GM23338 (cell line): ENCODE measurements around the gene DIDO1. TPM values are rescaled to one million over a fixed set of nuclear protein-coding genes. Genes with fewer than 3 reads are reported as not detected.

ENCODE experiments used
- ATAC-seq: fragments of 200-7000 bp; cut with Tn5 transposase; 3 replicates; pipeline ENCODE4 v1.9.1; 2020
- DNase-seq: peaks from one replicate; pipeline ENCODE4 v3.0.0-alpha.2; 2015; ENCODE audit warnings: low spot score
- H2AFZ ChIP-seq: fragments of 200-600 bp; sonication (generic); 2 replicates; pipeline ENCODE4 v1.8.0; 2016; ENCODE audit warnings: antibody characterized with exemption, mild to moderate bottlenecking, moderate library complexity
- H3F3A ChIP-seq: fragments of 200-600 bp; sonication (generic); replicated peaks from 2 replicates; pipeline ENCODE4 v1.8.0; 2017; ENCODE audit warnings: antibody characterized with exemption, mixed run types, low read depth
- H3K27ac ChIP-seq: fragments of 200-600 bp; sonication (generic); 2 replicates; pipeline ENCODE4 v1.6.1; 2016; ENCODE audit warnings: low read depth
- H3K27me3 ChIP-seq: fragments of 200-600 bp; sonication (generic); 2 replicates; pipeline ENCODE4 v1.8.0; 2016; ENCODE audit warnings: mild to moderate bottlenecking, mixed run types, moderate library complexity; ENCODE audit not compliant: insufficient read depth
- H3K36me3 ChIP-seq: fragments of 200-600 bp; sonication (generic); 2 replicates; pipeline ENCODE4 v1.8.0; 2016; ENCODE audit warnings: mild to moderate bottlenecking; ENCODE audit not compliant: insufficient read depth
- H3K4me1 ChIP-seq: fragments of 200-600 bp; sonication (generic); 2 replicates; pipeline ENCODE4 v1.8.0; 2016; ENCODE audit warnings: mild to moderate bottlenecking, moderate library complexity; ENCODE audit not compliant: insufficient read depth
- H3K4me2 ChIP-seq: fragments of 200-600 bp; sonication (generic); 2 replicates; pipeline ENCODE4 v1.7.1; 2017; ENCODE audit warnings: mixed run types
- H3K4me3 ChIP-seq: fragments of 200-600 bp; sonication (generic); 2 replicates; pipeline ENCODE4 v1.6.1; 2016; ENCODE audit warnings: mixed run types
- H3K79me2 ChIP-seq: fragments of 200-600 bp; sonication (generic); replicated peaks from 2 replicates; pipeline ENCODE4 v1.8.0; 2017; ENCODE audit warnings: mild to moderate bottlenecking; ENCODE audit not compliant: insufficient read depth
- H3K9me2 ChIP-seq: fragments of 200-600 bp; sonication (generic); 2 replicates; pipeline ENCODE4 v1.8.0; 2017; ENCODE audit not compliant: insufficient read depth
- H4K20me1 ChIP-seq: fragments of 200-600 bp; sonication (generic); replicated peaks from 2 replicates; pipeline ENCODE4 v1.8.0; 2017; ENCODE audit warnings: mild to moderate bottlenecking; ENCODE audit not compliant: insufficient read depth
- H3K27ac Mint-ChIP-seq: 2 replicates; pipeline ENCODE4 v1.8.0; 2020; ENCODE audit warnings: inconsistent platforms, mild to moderate bottlenecking, moderate library complexity, mixed read lengths
- H3K27me3 Mint-ChIP-seq: 3 replicates; pipeline ENCODE4 v1.8.0; 2022; ENCODE audit warnings: low read depth, mild to moderate bottlenecking, moderate library complexity, mixed read lengths, inconsistent platforms; ENCODE audit not compliant: insufficient read depth, poor library complexity
- H3K36me3 Mint-ChIP-seq: 3 replicates; pipeline ENCODE4 v1.8.0; 2021; ENCODE audit warnings: low read depth, mild to moderate bottlenecking, inconsistent platforms, moderate library complexity, mixed read lengths
- H3K4me1 Mint-ChIP-seq: 3 replicates; pipeline ENCODE4 v1.8.0; 2020; ENCODE audit warnings: mild to moderate bottlenecking, inconsistent platforms, mixed read lengths
- H3K4me3 Mint-ChIP-seq: 3 replicates; pipeline ENCODE4 v1.8.0; 2021; ENCODE audit warnings: moderate library complexity, mild to moderate bottlenecking, inconsistent platforms, mixed read lengths
- H3K9me3 Mint-ChIP-seq: 3 replicates; pipeline ENCODE4 v1.8.0; 2020; ENCODE audit warnings: moderate library complexity, mild to moderate bottlenecking, inconsistent platforms, mixed read lengths
- CREB1 ChIP-seq: fragments of 250-450 bp; sonication (Bioruptor Pico); IDR thresholded peaks from 2 replicates; pipeline ENCODE4 v1.5.0; 2020; ENCODE audit warnings: low read depth, mild to moderate bottlenecking, moderate library complexity
- EZH2 ChIP-seq: fragments of 200-600 bp; sonication (generic); IDR thresholded peaks from one replicate; pipeline ENCODE4 v1.8.0; 2017; ENCODE audit warnings: antibody characterized with exemption, mild to moderate bottlenecking, low read depth; ENCODE audit not compliant: unreplicated experiment
- NANOG ChIP-seq: IDR thresholded peaks from 2 replicates; pipeline ENCODE4 v1.6.1; 2016; ENCODE audit warnings: antibody characterized with exemption, borderline replicate concordance
- polyA plus RNA-seq: library from polyadenylated mRNA; unstranded; fragments of >200 nt; fragmentation: Nextera tagmentation; extraction: Ambion mirVana; gene quantifications from 2 replicates; pipeline ENCODE4 v1.2.1, GENCODE V29; 2016
- total RNA-seq: library from RNA; depleted of rRNA; stranded (reverse); fragments of >200 nt; shearing (Covaris generic); gene quantifications from 2 replicates; pipeline ENCODE4 v1.2.3, GENCODE V29; 2014
- TF ChIP-seq, protein P1 (sequence below): fragments of 250-450 bp; sonication (Bioruptor Pico); IDR thresholded peaks from 2 replicates; pipeline ENCODE4 v1.5.0; 2020; ENCODE audit warnings: mild to moderate bottlenecking, moderate library complexity
- TF ChIP-seq, protein P2 (sequence below): IDR thresholded peaks from 2 replicates; pipeline ENCODE4 v1.6.1; 2016; ENCODE audit warnings: antibody characterized with exemption

DIDO1 gene
- total and polyA plus RNA-seq, 2 experiments from 2014 or later, result 72.4 to 162 TPM

GRCh38 chr20:62879275-62880146 is 46.8 kb downstream of the DIDO1 start (continued):
- TF ChIP-seq, protein P1, sequence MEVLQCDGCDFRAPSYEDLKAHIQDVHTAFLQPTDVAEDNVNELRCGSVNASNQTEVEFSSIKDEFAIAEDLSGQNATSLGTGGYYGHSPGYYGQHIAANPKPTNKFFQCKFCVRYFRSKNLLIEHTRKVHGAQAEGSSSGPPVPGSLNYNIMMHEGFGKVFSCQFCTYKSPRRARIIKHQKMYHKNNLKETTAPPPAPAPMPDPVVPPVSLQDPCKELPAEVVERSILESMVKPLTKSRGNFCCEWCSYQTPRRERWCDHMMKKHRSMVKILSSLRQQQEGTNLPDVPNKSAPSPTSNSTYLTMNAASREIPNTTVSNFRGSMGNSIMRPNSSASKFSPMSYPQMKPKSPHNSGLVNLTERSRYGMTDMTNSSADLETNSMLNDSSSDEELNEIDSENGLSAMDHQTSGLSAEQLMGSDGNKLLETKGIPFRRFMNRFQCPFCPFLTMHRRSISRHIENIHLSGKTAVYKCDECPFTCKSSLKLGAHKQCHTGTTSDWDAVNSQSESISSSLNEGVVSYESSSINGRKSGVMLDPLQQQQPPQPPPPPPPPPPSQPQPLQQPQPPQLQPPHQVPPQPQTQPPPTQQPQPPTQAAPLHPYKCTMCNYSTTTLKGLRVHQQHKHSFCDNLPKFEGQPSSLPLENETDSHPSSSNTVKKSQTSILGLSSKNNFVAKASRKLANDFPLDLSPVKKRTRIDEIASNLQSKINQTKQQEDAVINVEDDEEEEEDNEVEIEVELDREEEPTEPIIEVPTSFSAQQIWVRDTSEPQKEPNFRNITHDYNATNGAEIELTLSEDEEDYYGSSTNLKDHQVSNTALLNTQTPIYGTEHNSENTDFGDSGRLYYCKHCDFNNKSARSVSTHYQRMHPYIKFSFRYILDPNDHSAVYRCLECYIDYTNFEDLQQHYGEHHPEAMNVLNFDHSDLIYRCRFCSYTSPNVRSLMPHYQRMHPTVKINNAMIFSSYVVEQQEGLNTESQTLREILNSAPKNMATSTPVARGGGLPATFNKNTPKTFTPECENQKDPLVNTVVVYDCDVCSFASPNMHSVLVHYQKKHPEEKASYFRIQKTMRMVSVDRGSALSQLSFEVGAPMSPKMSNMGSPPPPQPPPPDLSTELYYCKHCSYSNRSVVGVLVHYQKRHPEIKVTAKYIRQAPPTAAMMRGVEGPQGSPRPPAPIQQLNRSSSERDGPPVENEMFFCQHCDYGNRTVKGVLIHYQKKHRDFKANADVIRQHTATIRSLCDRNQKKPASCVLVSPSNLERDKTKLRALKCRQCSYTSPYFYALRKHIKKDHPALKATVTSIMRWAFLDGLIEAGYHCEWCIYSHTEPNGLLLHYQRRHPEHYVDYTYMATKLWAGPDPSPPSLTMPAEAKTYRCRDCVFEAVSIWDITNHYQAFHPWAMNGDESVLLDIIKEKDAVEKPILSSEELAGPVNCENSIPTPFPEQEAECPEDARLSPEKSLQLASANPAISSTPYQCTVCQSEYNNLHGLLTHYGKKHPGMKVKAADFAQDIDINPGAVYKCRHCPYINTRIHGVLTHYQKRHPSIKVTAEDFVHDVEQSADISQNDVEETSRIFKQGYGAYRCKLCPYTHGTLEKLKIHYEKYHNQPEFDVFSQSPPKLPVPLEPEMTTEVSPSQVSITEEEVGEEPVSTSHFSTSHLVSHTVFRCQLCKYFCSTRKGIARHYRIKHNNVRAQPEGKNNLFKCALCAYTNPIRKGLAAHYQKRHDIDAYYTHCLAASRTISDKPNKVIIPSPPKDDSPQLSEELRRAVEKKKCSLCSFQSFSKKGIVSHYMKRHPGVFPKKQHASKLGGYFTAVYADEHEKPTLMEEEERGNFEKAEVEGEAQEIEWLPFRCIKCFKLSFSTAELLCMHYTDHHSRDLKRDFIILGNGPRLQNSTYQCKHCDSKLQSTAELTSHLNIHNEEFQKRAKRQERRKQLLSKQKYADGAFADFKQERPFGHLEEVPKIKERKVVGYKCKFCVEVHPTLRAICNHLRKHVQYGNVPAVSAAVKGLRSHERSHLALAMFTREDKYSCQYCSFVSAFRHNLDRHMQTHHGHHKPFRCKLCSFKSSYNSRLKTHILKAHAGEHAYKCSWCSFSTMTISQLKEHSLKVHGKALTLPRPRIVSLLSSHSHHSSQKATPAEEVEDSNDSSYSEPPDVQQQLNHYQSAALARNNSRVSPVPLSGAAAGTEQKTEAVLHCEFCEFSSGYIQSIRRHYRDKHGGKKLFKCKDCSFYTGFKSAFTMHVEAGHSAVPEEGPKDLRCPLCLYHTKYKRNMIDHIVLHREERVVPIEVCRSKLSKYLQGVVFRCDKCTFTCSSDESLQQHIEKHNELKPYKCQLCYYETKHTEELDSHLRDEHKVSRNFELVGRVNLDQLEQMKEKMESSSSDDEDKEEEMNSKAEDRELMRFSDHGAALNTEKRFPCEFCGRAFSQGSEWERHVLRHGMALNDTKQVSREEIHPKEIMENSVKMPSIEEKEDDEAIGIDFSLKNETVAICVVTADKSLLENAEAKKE (CRISPR knock-in tag), result no peak
- TF ChIP-seq NANOG (no peak), EZH2 (no peak)

- Mint-ChIP-seq H3K4me3 (peak overlapping the region; percentile 46), H3K4me1 (peaks cover 36% of the 10 kb centered on the region), H3K27me3 (peaks cover 31% of the 10 kb centered on the region), H3K36me3 (peaks cover 14% of the 10 kb centered on the region), H3K27ac (no peak overlapping the region), H3K9me3 (peaks cover 5% of the 10 kb centered on the region)
- Histone ChIP-seq H3K79me2 (no peaks in the 10 kb centered on the region), H3F3A (peaks cover 32% of the 10 kb centered on the region), H3K36me3 (0 out of 2 replicates have a peak, but pooled peaks cover 3% of the 10 kb centered on the region), H3K4me1 (peaks cover 21% of the 10 kb centered on the region; the same call in 1 of the 2 replicates), H3K27me3 (no peaks in the 10 kb centered on the region), H3K9me2 (no peaks in the 10 kb centered on the region), H4K20me1 (peaks cover 3% of the 10 kb centered on the region; the same call in 1 of the 2 replicates), H2AFZ (no peak overlapping the region), H3K4me3 (peak overlapping the region; percentile 59), H3K27ac (no peak overlapping the region), H3K4me2 (peak overlapping the region; percentile 83)
- ATAC-seq (peak; percentile 44), DNase-seq (peak; percentile 74)
- TF ChIP-seq, protein P1 (CRISPR knock-in tag), result no peak
- no peak for TF ChIP-seq CREB1 (CRISPR knock-in tag)
- TF ChIP-seq, protein P2, sequence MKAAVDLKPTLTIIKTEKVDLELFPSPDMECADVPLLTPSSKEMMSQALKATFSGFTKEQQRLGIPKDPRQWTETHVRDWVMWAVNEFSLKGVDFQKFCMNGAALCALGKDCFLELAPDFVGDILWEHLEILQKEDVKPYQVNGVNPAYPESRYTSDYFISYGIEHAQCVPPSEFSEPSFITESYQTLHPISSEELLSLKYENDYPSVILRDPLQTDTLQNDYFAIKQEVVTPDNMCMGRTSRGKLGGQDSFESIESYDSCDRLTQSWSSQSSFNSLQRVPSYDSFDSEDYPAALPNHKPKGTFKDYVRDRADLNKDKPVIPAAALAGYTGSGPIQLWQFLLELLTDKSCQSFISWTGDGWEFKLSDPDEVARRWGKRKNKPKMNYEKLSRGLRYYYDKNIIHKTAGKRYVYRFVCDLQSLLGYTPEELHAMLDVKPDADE, result no peak
These were observed 47.9 kb downstream of the DIDO1 start for GRCh38 chr20:62878244-62879038.
